A549 (cell line): ENCODE data around the gene NR4A1.

Experiments
- CTCF ChIP-seq: fragments of >200 bp; sonication (Bioruptor Twin); formaldehyde crosslinking; IDR thresholded peaks from 3 replicates; pipeline ENCODE4 v1.5.1; 2016
- ESRRA ChIP-seq: fragments of 150-350 bp; IDR thresholded peaks from 2 replicates; pipeline ENCODE4 v1.6.1; 2014; ENCODE audit warnings: mild to moderate bottlenecking, low read length, borderline replicate concordance
- FOSB ChIP-seq: fragments of 250-450 bp; sonication (Bioruptor Pico); IDR thresholded peaks from 2 replicates; pipeline ENCODE4 v1.5.0; 2020; ENCODE audit warnings: mild to moderate bottlenecking, moderate library complexity
- NR3C1 ChIP-seq: fragments of >200 bp; sonication (Bioruptor Twin); formaldehyde crosslinking; IDR thresholded peaks from 3 replicates; pipeline ENCODE4 v1.6.1; 2017
- POLR2A ChIP-seq: IDR thresholded peaks from 2 replicates; pipeline ENCODE4 v1.6.1; 2012; ENCODE audit warnings: mild to moderate bottlenecking, low read length
- REST ChIP-seq: fragments of 200-600 bp; sonication (generic); IDR thresholded peaks from 2 replicates; pipeline ENCODE4 v1.6.1; 2016; ENCODE audit warnings: antibody characterized with exemption, mild to moderate bottlenecking, moderate library complexity

DNA sequence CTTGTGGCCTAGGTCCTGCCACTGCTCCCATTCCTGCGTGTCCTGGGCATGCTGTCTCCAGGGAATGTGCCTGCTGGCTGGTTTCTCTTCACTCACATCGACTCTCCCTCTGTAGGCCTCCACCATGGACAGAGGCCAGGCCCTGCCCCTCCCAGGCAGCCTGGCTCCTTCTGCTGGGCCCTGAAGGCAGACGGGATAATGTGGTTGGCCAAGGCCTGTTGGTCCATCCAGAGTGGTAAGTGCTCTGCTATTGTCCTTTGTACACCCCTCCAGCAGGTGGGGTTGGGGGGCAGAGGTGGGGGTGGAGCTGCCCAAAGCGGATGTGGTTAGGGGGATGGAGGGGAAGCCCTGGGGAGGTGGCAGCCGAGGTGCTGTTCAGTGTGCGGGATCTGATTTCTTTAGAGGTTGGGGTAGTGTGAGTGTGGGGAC is 9.5 kb upstream of the NR4A1 start:
- TF ChIP-seq NR3C1 = no peak
- no peak for TF ChIP-seq CTCF
- peak; percentile 71 for TF ChIP-seq REST
- no peak for TF ChIP-seq POLR2A
- no peak for TF ChIP-seq ESRRA
- TF ChIP-seq FOSB (CRISPR knock-in tag) = no peak
